Upper lobe of left lung (tissue), 6 donors: ENCODE measurements around the gene DENND1B. TPM values are rescaled to one million over a fixed set of nuclear protein-coding genes. Genes with fewer than 3 reads are reported as not detected.

Source experiments
- ATAC-seq, 2 donors: fragments of 200-7000 bp; cut with Tn5 transposase; one replicate each; pipeline ENCODE4 v1.9.1; 2022; ENCODE audit warnings: mild to moderate bottlenecking in 2 of 2, moderate library complexity in 2 of 2; ENCODE audit not compliant: low FRiP score in 2 of 2
- DNase-seq, 2 donors: peaks; one replicate each; pipeline ENCODE4 v3.0.0-alpha.2; 2019 to 2020
- H3K27ac ChIP-seq, 4 donors: fragments of 200-600 bp; sonication (generic); one replicate each; pipeline ENCODE4 v1.5.1; 2016 to 2019
- H3K27me3 ChIP-seq, 4 donors: fragments of 200-600 bp; sonication (generic); one replicate each; pipeline ENCODE4 v1.5.1; 2017 to 2019
- H3K36me3 ChIP-seq, 4 donors: fragments of 200-600 bp; sonication (generic); one replicate each; pipeline ENCODE4 v1.5.1; 2016 to 2019
- H3K4me1 ChIP-seq, 4 donors: fragments of 200-600 bp; sonication (generic); one replicate each; pipeline ENCODE4 v1.5.1; 2018 to 2019
- H3K4me3 ChIP-seq, 4 donors: fragments of 200-600 bp; sonication (generic); one replicate each; pipeline ENCODE4 v1.5.1; 2017 to 2019; ENCODE audit warnings: mild to moderate bottlenecking in 2 of 4, moderate library complexity in 1 of 4
- H3K9me3 ChIP-seq, 4 donors: fragments of 200-600 bp; sonication (generic); one replicate each; pipeline ENCODE4 v1.5.1; 2018 to 2019
- EP300 ChIP-seq, 4 donors: sonication (generic); formaldehyde crosslinking; IDR thresholded peaks; one replicate each; pipeline ENCODE4 v1.5.1; 2017; ENCODE audit warnings: antibody characterized with exemption in 4 of 4, control low read depth in 2 of 4
- POLR2A ChIP-seq, 4 donors: fragments of 450-650 bp; IDR thresholded peaks; one replicate each; pipeline ENCODE4 v1.5.1; 2016 to 2017; ENCODE audit warnings: antibody characterized with exemption in 4 of 4, mild to moderate bottlenecking in 2 of 4
- POLR2AphosphoS5 ChIP-seq, 2 donors: sonication (generic); formaldehyde crosslinking; IDR thresholded peaks; one replicate each; pipeline ENCODE4 v1.5.1; 2017; ENCODE audit warnings: antibody characterized with exemption in 2 of 2
- WGBS, 2 donors: methylation state at CpG; one replicate each; pipeline ENCODE4 v1.1.5; 2017 to 2018; 5-methylcytosine and 5-hydroxymethylcytosine counted together
- total RNA-seq, 6 donors: library from RNA; depleted of rRNA in 4 of 6; stranded (reverse); fragments of >200 nt in 4 of 6; gene quantifications; one replicate each; pipeline versions ENCODE4 v1.1.0 to v1.2.1, GENCODE V29; 2016 to 2021
- TF ChIP-seq, protein P1 (sequence below), 6 experiments: fragments of 450-650 bp in 4 of 6; fragments of 200-600 bp in 2 of 6; sonication (generic) in 2 of 6; IDR thresholded peaks; one replicate each; pipeline ENCODE4 v1.5.1; 2016 to 2019; ENCODE audit warnings: antibody characterized with exemption in 6 of 6
- donor health status: DM: no; HTN: no; CAD: no; lungs with moderate emphysema.
- donor health status: DM: no; HTN: yes; CAD: no; lungs with severe emphysema.

Gene DENND1B
- total RNA-seq, 6 donors from 2014 or later, result 14.9 to 39.1 (median 21.0) TPM

- Histone ChIP-seq H3K36me3 (no peaks in the 10 kb centered on the region), H3K4me1 (peaks cover 0 to 6% (median 2%) of the 10 kb centered on the region in 4 donors), H3K4me3 (no peak overlapping the region), H3K9me3 (peaks cover 0 to 7% (median 3%) of the 10 kb centered on the region in 4 donors), H3K27me3 (no peaks in the 10 kb centered on the region), H3K27ac (no peak overlapping the region)
- WGBS, 2 donors, result 93 to 100% methylated on average over 1 of the region's 1 CpG
- DNase-seq (no peak), ATAC-seq (no peak)
- no peak for TF ChIP-seq EP300 (IDR thresholded peaks at IDR 0.05)
- TF ChIP-seq, protein P1, sequence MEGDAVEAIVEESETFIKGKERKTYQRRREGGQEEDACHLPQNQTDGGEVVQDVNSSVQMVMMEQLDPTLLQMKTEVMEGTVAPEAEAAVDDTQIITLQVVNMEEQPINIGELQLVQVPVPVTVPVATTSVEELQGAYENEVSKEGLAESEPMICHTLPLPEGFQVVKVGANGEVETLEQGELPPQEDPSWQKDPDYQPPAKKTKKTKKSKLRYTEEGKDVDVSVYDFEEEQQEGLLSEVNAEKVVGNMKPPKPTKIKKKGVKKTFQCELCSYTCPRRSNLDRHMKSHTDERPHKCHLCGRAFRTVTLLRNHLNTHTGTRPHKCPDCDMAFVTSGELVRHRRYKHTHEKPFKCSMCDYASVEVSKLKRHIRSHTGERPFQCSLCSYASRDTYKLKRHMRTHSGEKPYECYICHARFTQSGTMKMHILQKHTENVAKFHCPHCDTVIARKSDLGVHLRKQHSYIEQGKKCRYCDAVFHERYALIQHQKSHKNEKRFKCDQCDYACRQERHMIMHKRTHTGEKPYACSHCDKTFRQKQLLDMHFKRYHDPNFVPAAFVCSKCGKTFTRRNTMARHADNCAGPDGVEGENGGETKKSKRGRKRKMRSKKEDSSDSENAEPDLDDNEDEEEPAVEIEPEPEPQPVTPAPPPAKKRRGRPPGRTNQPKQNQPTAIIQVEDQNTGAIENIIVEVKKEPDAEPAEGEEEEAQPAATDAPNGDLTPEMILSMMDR (IDR thresholded peaks at IDR 0.05), result no peak
- TF ChIP-seq POLR2A (IDR thresholded peaks at IDR 0.05), result no peak
- no peak for TF ChIP-seq POLR2AphosphoS5 (IDR thresholded peaks at IDR 0.05)
Measured at GRCh38 chr1:197691816-197692215, 83.5 kb downstream of the DENND1B start.

DNA sequence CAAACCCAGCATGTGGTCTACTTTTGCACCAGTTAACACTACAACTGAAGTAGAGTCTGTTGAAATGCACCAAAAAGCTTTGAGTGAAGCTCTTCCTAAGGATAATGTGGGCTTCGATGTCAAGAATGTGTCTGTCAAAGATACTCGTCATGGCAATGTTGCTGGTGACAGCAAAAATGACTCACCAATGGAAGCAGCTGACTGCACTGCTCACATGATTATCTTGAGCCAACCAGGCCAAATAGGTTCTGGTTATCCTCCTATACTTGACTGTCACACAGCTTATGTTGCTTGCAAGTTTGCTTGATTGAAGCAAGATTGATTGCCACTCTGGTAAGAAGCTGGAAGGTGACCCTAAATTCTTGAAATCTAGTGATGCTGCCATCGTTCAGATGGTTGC is 85.2 kb downstream of the DENND1B start:
- no peak for DNase-seq
- TF ChIP-seq POLR2AphosphoS5 (IDR thresholded peaks at IDR 0.05), result no peak

GRCh38 chr1:197688233-197688632 is 87.0 kb downstream of the DENND1B start:
- TF ChIP-seq, protein P1 (IDR thresholded peaks at IDR 0.05), result no peak
- TF ChIP-seq POLR2A (IDR thresholded peaks at IDR 0.05) (no peak), POLR2AphosphoS5 (IDR thresholded peaks at IDR 0.05) (no peak), EP300 (IDR thresholded peaks at IDR 0.05) (no peak)
- Histone ChIP-seq H3K27ac (no peak overlapping the region), H3K36me3 (no peaks in the 10 kb centered on the region), H3K4me3 (no peak overlapping the region), H3K4me1 (peaks cover 0 to 3% (median 0%) of the 10 kb centered on the region in 4 donors), H3K9me3 (peaks cover 0 to 7% (median 3%) of the 10 kb centered on the region in 4 donors), H3K27me3 (no peaks in the 10 kb centered on the region)
- 98 to 100% methylated on average over 1 of the region's 1 CpG for WGBS, 2 donors
- ATAC-seq, result no peak
- no peak for DNase-seq

More for the DNA sequence above, 85.2 kb downstream of the DENND1B start:
- no peaks in the 10 kb centered on the region for H3K36me3 ChIP-seq
- peaks cover 0 to 7% (median 3%) of the 10 kb centered on the region in 4 donors for H3K9me3 ChIP-seq
- H3K4me3 ChIP-seq, result no peak overlapping the region
- 89 to 96% methylated on average over 3 of the region's 3 CpGs for WGBS, 2 donors
- H3K4me1 ChIP-seq, result peaks cover 0 to 6% (median 3%) of the 10 kb centered on the region in 4 donors
- H3K27ac ChIP-seq, result no peak overlapping the region
- no peaks in the 10 kb centered on the region for H3K27me3 ChIP-seq
- ATAC-seq, result no peak

DNA sequence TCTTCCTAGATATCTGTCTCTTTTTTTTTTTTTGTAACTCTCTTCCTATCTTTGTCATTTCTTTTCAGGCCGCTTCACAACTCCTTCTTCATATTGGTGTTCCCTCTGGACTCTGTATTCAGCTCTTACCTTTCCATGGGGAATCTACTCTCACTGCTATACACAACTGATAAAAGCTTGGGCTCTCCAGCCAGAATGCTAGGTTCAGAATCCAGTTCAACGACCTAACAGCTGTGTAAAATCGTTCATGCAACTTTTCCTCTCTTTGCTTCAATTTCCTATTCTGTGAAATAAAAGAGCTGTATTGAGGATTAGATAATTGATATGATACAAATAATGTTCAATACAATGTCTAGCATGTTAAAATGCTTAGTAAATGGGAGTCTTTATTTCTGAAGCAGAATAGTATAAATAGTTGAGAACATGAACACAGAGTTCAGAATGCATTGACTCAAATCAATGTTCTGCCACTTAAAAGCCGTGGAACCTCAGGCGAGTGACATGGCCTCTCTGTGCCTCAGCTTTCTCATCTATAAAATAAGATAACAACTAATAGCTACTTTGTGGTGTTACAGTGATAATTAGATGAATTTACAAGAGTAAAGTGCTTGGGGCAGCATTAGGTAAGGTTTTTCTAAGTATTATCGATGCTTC is 88.5 kb downstream of the DENND1B start:
- Histone ChIP-seq H3K4me3 (no peak overlapping the region), H3K36me3 (no peaks in the 10 kb centered on the region), H3K9me3 (peaks cover 0 to 7% (median 3%) of the 10 kb centered on the region in 4 donors), H3K4me1 (peaks cover 0 to 3% (median 0%) of the 10 kb centered on the region in 4 donors), H3K27ac (no peak overlapping the region), H3K27me3 (no peaks in the 10 kb centered on the region)
- WGBS, 2 donors, result 91% methylated on average over 6 of the region's 6 CpGs
- ATAC-seq, result no peak
- DNase-seq, result no peak
- TF ChIP-seq EP300 (IDR thresholded peaks at IDR 0.05) (no peak), POLR2A (IDR thresholded peaks at IDR 0.05) (no peak), POLR2AphosphoS5 (IDR thresholded peaks at IDR 0.05) (no peak)
- TF ChIP-seq, protein P1 (IDR thresholded peaks at IDR 0.05), result no peak

DNA sequence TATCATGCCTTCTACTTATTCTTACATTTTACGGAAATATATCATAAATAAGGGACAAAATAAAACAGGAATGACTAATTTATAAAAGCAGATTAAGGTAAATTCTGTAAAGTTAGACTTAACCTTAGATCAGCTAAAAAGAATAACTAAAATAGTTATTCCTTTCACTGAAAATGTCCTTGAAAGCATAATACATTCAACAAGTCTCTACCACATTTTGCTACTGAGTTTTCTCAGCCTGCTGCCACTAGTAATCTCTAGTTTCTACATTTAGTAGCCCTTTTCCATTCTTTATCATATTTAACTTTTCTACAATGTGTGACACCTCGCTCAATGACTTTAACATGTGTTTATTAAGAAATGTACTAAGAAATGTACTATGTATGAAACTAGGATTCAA is 89.0 kb downstream of the DENND1B start:
- Histone ChIP-seq H3K4me3 (no peak overlapping the region), H3K27me3 (no peaks in the 10 kb centered on the region), H3K9me3 (peaks cover 0 to 7% (median 3%) of the 10 kb centered on the region in 4 donors), H3K36me3 (no peaks in the 10 kb centered on the region), H3K27ac (no peak overlapping the region), H3K4me1 (peaks cover 0 to 3% (median 0%) of the 10 kb centered on the region in 4 donors)
- no peak for TF ChIP-seq POLR2A (IDR thresholded peaks at IDR 0.05)
- TF ChIP-seq, protein P1 (IDR thresholded peaks at IDR 0.05), result no peak
- no peak for TF ChIP-seq POLR2AphosphoS5 (IDR thresholded peaks at IDR 0.05)
- TF ChIP-seq EP300 (IDR thresholded peaks at IDR 0.05), result no peak
- DNase-seq (no peak), ATAC-seq (no peak)
- 86 to 88% methylated on average over 2 of the region's 2 CpGs for WGBS, 2 donors
